CD14-positive monocyte (primary cell): ENCODE data around the gene ITGB8. TPM values are rescaled to one million over a fixed set of nuclear protein-coding genes. Genes with fewer than 3 reads are reported as not detected.

Source experiments
- DNase-seq, 3 donors: peaks; one replicate each; pipeline ENCODE4 v3.0.0-alpha.2; 2011 to 2022
- H2AFZ ChIP-seq: 2 replicates; pipeline ENCODE4 v1.6.0; 2012; ENCODE audit warnings: mild to moderate bottlenecking, low read depth, low read length, inconsistent platforms; ENCODE audit not compliant: insufficient read depth, poor library complexity, severe bottlenecking
- H3K27ac ChIP-seq, 2 donors: 1 replicate in 1 of 2; 2 replicates in 1 of 2; pipeline ENCODE4 v1.5.1; 2012 to 2013; ENCODE audit warnings: low read length in 2 of 2, control low read depth in 1 of 2, inconsistent platforms in 1 of 2, low read depth in 1 of 2, mild to moderate bottlenecking in 1 of 2
- H3K27me3 ChIP-seq, 2 donors: one replicate each; pipeline versions ENCODE4 v1.6.0 to v1.6.1; 2011 to 2013; ENCODE audit warnings: low read length in 2 of 2; ENCODE audit not compliant: control insufficient read depth in 2 of 2, insufficient read depth in 2 of 2
- H3K36me3 ChIP-seq, 2 donors: replicated peaks in 1 of 2; 1 replicate in 1 of 2; 2 replicates in 1 of 2; pipeline versions ENCODE4 v1.5.1 to v1.6.1; 2012 to 2013; ENCODE audit warnings: low read length in 2 of 2, control low read depth in 1 of 2, inconsistent platforms in 1 of 2, mild to moderate bottlenecking in 1 of 2; ENCODE audit not compliant: insufficient read depth in 2 of 2, control insufficient read depth in 1 of 2
- H3K4me1 ChIP-seq, 2 donors: 1 replicate in 1 of 2; 2 replicates in 1 of 2; pipeline versions ENCODE4 v1.5.1 to v1.6.1; 2012 to 2013; ENCODE audit warnings: low read length in 2 of 2, control low read depth in 1 of 2, inconsistent platforms in 1 of 2, mild to moderate bottlenecking in 1 of 2, moderate library complexity in 1 of 2; ENCODE audit not compliant: insufficient read depth in 2 of 2, control insufficient read depth in 1 of 2
- H3K4me2 ChIP-seq: replicated peaks from 2 replicates; pipeline ENCODE3; 2012; ENCODE audit warnings: low read length, moderate library complexity, mild to moderate bottlenecking; ENCODE audit not compliant: poor library complexity, severe bottlenecking; ENCODE audit errors: extremely low read depth
- H3K4me3 ChIP-seq, 3 experiments: fragments of 200-600 bp in 1 of 3; sonication (generic) in 1 of 3; replicated peaks in 1 of 3; 1 replicate in 2 of 3; 2 replicates in 1 of 3; pipeline ENCODE4 v1.5.1; 2011 to 2013; ENCODE audit warnings: low read length in 3 of 3, mild to moderate bottlenecking in 3 of 3, control low read depth in 2 of 3, low read depth in 2 of 3, inconsistent platforms in 1 of 3, moderate library complexity in 1 of 3
- H3K79me2 ChIP-seq: 2 replicates; pipeline ENCODE4 v1.6.0; 2012; ENCODE audit warnings: mild to moderate bottlenecking, control low read depth, inconsistent platforms, low read length, moderate library complexity; ENCODE audit not compliant: insufficient read depth
- H3K9ac ChIP-seq: 2 replicates; pipeline ENCODE4 v1.6.0; 2017; ENCODE audit warnings: low read length, mild to moderate bottlenecking; ENCODE audit not compliant: insufficient read depth, poor library complexity, severe bottlenecking
- H3K9me3 ChIP-seq, 2 donors: replicated peaks in 1 of 2; 1 replicate in 1 of 2; 2 replicates in 1 of 2; pipeline versions ENCODE4 v1.5.1 to v1.6.1; 2012 to 2013; ENCODE audit warnings: low read length in 2 of 2, control low read depth in 1 of 2; ENCODE audit not compliant: control insufficient read depth in 1 of 2, insufficient read depth in 1 of 2
- H4K20me1 ChIP-seq: 2 replicates; pipeline ENCODE4 v1.6.0; 2012; ENCODE audit warnings: mild to moderate bottlenecking, low read length, control low read depth, moderate library complexity; ENCODE audit not compliant: insufficient read depth
- H3K27ac Mint-ChIP-seq, 7 donors: one replicate each; pipeline ENCODE4 v1.8.0; 2020; ENCODE audit warnings: mild to moderate bottlenecking in 7 of 7, mixed read lengths in 7 of 7, moderate library complexity in 6 of 7, inconsistent platforms in 2 of 7
- H3K27me3 Mint-ChIP-seq, 3 donors: one replicate each; pipeline ENCODE4 v1.8.0; 2021 to 2022; ENCODE audit warnings: low read depth in 3 of 3, mild to moderate bottlenecking in 3 of 3, mixed read lengths in 3 of 3, moderate library complexity in 3 of 3, inconsistent platforms in 1 of 3
- H3K36me3 Mint-ChIP-seq, 2 donors: one replicate each; pipeline ENCODE4 v1.8.0; 2020; ENCODE audit warnings: mixed read lengths in 2 of 2, inconsistent platforms in 1 of 2, mild to moderate bottlenecking in 1 of 2
- H3K4me1 Mint-ChIP-seq: one replicate; pipeline ENCODE4 v1.8.0; 2020; ENCODE audit warnings: mild to moderate bottlenecking, mixed read lengths
- H3K4me3 Mint-ChIP-seq, 2 donors: one replicate each; pipeline ENCODE4 v1.8.0; 2020; ENCODE audit warnings: mild to moderate bottlenecking in 2 of 2, mixed read lengths in 2 of 2, moderate library complexity in 1 of 2
- H3K9me3 Mint-ChIP-seq, 7 donors: one replicate each; pipeline ENCODE4 v1.8.0; 2020 to 2022; ENCODE audit warnings: mixed read lengths in 7 of 7, mild to moderate bottlenecking in 6 of 7, moderate library complexity in 6 of 7, inconsistent platforms in 2 of 7
- CTCF ChIP-seq: fragments of 200-600 bp; IDR thresholded peaks from one replicate; pipeline ENCODE4 v1.8.0; 2022; ENCODE audit warnings: antibody characterized with exemption, mild to moderate bottlenecking
- WGBS: methylation state at CpG from one replicate; pipeline ENCODE4 v1.1.5; 2013; ENCODE audit warnings: missing lambda C conversion rate; ENCODE audit not compliant: insufficient coverage; 5-methylcytosine and 5-hydroxymethylcytosine counted together
- intact Hi-C, 2 donors: fragments of 100-400 bp; cut with micrococcal nuclease; formaldehyde crosslinking; loops; one replicate each; pipeline versions ENCODE4 v1.15.0 to v1.15.1; 2023
- polyA plus RNA-seq, 3 donors: library from polyadenylated mRNA; depleted of rRNA in 1 of 3; unstranded in 2 of 3; stranded (reverse) in 1 of 3; fragments of 300-500 nt in 2 of 3; fragments of >200 nt in 1 of 3; fragmentation: Illumina TruSeq in 2 of 3; gene quantifications; 1 replicate in 2 of 3; 2 replicates in 1 of 3; pipeline ENCODE4 v1.2.3, GENCODE V29; 2012 to 2021

The ITGB8 gene
- polyA plus RNA-seq, 3 donors: 0.01 to 0.28 (median 0.19) TPM

DNA sequence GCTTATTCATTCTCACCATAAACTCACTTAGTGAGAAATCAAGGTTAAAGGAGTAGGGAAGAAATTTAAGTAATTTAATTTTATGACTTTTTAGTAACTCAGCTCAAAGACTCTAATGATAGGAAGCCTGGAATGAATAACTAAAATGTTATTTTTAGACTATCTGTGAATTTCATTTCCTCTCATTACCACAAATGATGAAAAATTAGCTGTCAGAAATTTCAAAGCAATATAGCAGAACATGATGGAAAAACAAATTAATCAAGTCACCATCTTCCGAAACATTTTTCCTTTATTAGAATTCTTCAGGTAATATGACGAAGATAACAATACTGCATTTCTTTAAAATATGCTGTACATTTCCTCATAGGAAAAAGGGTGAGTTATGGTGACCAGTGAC, 2.7 kb upstream of the ITGB8 start:
- H3K9ac ChIP-seq: no peak overlapping the region
- no peaks in the 10 kb centered on the region for H3K9me3 ChIP-seq
- H4K20me1 ChIP-seq: no peaks in the 10 kb centered on the region
- TF ChIP-seq CTCF: no peak
- no peaks in the 10 kb centered on the region for H3K79me2 ChIP-seq
- H3K4me1 ChIP-seq: peaks cover 18 to 29% of the 10 kb centered on the region in 2 donors
- peaks cover 24% of the 10 kb centered on the region for H3K4me1 Mint-ChIP-seq
- H3K36me3 ChIP-seq: no peaks in the 10 kb centered on the region
- H3K27ac Mint-ChIP-seq: no peak overlapping the region
- no peak for DNase-seq
- H3K36me3 Mint-ChIP-seq: peaks cover 7 to 12% of the 10 kb centered on the region in 2 donors
- no peak overlapping the region for H3K27ac ChIP-seq
- H3K4me2 ChIP-seq: no peak overlapping the region
- peaks cover 0 to 7% (median 3%) of the 10 kb centered on the region in 7 donors for H3K9me3 Mint-ChIP-seq
- intact Hi-C loops: no loop called here
- WGBS: no CpG with 5 or more reads among the region's 2 CpGs
- no peak overlapping the region for H3K4me3 Mint-ChIP-seq
- H3K27me3 Mint-ChIP-seq: peaks cover 23 to 39% (median 28%) of the 10 kb centered on the region in 3 donors
- H2AFZ ChIP-seq: no peak overlapping the region
- H3K4me3 ChIP-seq: no peak overlapping the region
- H3K27me3 ChIP-seq: peaks cover 14 to 25% of the 10 kb centered on the region in 2 donors

DNA sequence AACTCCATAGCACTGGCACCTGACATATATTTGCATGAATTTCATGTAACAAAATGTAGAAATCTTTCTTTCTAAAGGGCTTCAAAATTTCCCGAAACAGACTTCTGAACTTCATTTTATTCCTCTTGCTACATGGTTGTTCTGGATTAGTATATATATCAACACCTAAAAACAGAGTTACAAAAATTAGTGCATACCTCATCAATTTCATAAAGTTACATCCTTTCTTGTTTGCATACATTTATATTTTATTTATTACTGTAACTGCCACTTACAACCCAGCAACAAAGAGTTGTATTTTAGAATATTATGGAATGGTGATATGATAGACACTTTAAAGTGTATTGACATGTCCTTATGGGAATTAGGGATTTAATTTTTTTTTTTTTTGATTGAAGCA, 2.0 kb upstream of the ITGB8 start:
- no peak for DNase-seq
- Histone ChIP-seq H3K9me3 (no peaks in the 10 kb centered on the region), H3K4me1 (peaks cover 18 to 29% of the 10 kb centered on the region in 2 donors), H3K9ac (no peak overlapping the region), H2AFZ (no peak overlapping the region), H3K27ac (no peak overlapping the region), H3K27me3 (peaks cover 14 to 31% of the 10 kb centered on the region in 2 donors), H4K20me1 (no peaks in the 10 kb centered on the region), H3K4me3 (no peak overlapping the region), H3K4me2 (no peak overlapping the region), H3K79me2 (no peaks in the 10 kb centered on the region), H3K36me3 (no peaks in the 10 kb centered on the region)
- TF ChIP-seq CTCF: no peak
- peaks cover 7 to 12% of the 10 kb centered on the region in 2 donors for H3K36me3 Mint-ChIP-seq
- intact Hi-C loops: no loop called here
- no peak overlapping the region for H3K27ac Mint-ChIP-seq
- WGBS: no CpG with 5 or more reads among the region's 1 CpG
- peaks cover 24% of the 10 kb centered on the region for H3K4me1 Mint-ChIP-seq
- peaks cover 0 to 7% (median 3%) of the 10 kb centered on the region in 7 donors for H3K9me3 Mint-ChIP-seq
- peaks cover 26 to 40% (median 28%) of the 10 kb centered on the region in 3 donors for H3K27me3 Mint-ChIP-seq
- H3K4me3 Mint-ChIP-seq: peak overlapping the region in 1 of 2 donors; percentile 100
